Activated CD4-positive, alpha-beta memory T cell treated with anti-CD3 and anti-CD28 coated beads for 36 hours (primary cell): ENCODE data around the gene TP63. TPM values are rescaled to one million over a fixed set of nuclear protein-coding genes. Genes with fewer than 3 reads are reported as not detected.
"Not testable (repeated sequence)": the region's sequence is repeated elsewhere in the genome, so short reads cannot be mapped to it uniquely, and the experiment has no call there.

Source experiments
- CTCF ChIA-PET: fragments of 350-600 bp; sonication (Branson Sonifier 250); formaldehyde crosslinking; loops from one replicate; lab custom pipeline; 2021; ENCODE audit warnings: antibody characterized with exemption, inconsistent platforms; lab: Charles Lee
- POLR2A ChIA-PET: fragments of 350-600 bp; sonication (Branson Sonifier 250); formaldehyde crosslinking; loops from one replicate; lab custom pipeline; 2021; ENCODE audit warnings: antibody characterized with exemption; lab: Charles Lee
- DNase-seq: peaks from one replicate; pipeline ENCODE4 v3.0.0-alpha.2; 2020
- H3K27ac Mint-ChIP-seq: one replicate; pipeline ENCODE4 v1.8.0; 2021; ENCODE audit warnings: mixed read lengths
- H3K27me3 Mint-ChIP-seq: one replicate; pipeline ENCODE4 v1.8.0; 2021; ENCODE audit warnings: mixed read lengths
- H3K36me3 Mint-ChIP-seq: one replicate; pipeline ENCODE4 v1.8.0; 2021; ENCODE audit warnings: mixed read lengths
- H3K4me1 Mint-ChIP-seq: one replicate; pipeline ENCODE4 v1.8.0; 2021; ENCODE audit warnings: low read depth, mixed read lengths
- H3K4me3 Mint-ChIP-seq: one replicate; pipeline ENCODE4 v1.8.0; 2021; ENCODE audit warnings: mild to moderate bottlenecking, mixed read lengths
- H3K9me3 Mint-ChIP-seq: one replicate; pipeline ENCODE4 v1.8.0; 2021; ENCODE audit warnings: mixed read lengths
- intact Hi-C: fragments of 100-400 bp; cut with micrococcal nuclease; formaldehyde crosslinking; loops from one replicate; pipeline ENCODE4 v1.15.1; 2023
- total RNA-seq, 2 experiments: library from RNA; stranded (reverse); gene quantifications; one replicate each; pipeline ENCODE4 v1.2.3, GENCODE V29; 2021

Gene TP63
- total RNA-seq, 2 experiments from 2014 or later = 0.52 to 0.94 TPM

DNA sequence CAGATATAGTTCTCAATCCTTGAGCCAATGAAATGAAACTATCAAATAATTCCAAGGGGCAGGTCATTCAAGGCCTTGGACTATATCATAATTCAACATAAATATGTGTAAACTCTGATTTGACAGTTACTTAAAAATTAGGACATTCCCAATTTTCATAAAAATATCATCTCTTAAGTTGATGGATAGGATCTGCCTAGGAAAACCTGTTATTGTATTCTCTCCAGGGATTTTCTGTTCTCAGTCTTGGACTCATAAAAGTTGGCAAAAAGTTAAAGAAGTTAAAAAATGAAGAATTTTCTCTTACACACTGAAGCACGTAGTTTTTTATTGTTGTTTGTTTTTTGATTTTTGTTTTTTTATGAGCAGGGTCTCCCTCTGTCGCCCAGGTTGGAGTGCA, 109.0 kb downstream of the TP63 start:
- Mint-ChIP-seq H3K4me3 (no peak overlapping the region), H3K9me3 (peaks cover 10% of the 10 kb centered on the region), H3K27ac (no peak overlapping the region), H3K36me3 (peaks cover 2% of the 10 kb centered on the region), H3K4me1 (no peaks in the 10 kb centered on the region), H3K27me3 (no peaks in the 10 kb centered on the region)
- no peak for DNase-seq
- ChIA-PET POLR2A (no interaction called here), CTCF (interaction anchor here (0.6 kb wide), 1 partner anchor 230 kb away, joined by 4 read pairs; no protein-coding TSS in a partner anchor)
- intact Hi-C loops = no loop called here

DNA sequence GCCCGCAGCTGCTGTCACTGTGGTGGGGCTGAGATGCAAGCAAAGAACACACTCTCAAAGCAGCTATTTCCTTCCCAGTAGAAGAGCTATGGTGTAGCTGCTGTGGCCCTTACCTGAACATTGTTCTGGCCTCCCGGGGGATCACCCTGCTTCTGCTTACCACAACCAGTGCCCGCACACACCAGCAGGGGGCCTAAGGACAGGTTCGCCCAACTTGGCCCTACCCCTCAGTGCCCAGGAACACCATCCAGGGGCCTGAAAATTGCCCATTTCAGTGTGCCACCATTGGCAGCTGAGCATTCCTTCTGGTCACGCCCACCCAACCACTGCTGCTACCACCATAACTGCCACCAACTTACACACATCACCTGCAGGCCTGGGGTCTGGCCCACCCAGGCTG, 113.0 kb downstream of the TP63 start:
- H3K36me3 Mint-ChIP-seq = peaks cover 2% of the 10 kb centered on the region
- no peak overlapping the region for H3K27ac Mint-ChIP-seq
- H3K27me3 Mint-ChIP-seq = no peaks in the 10 kb centered on the region
- ChIA-PET POLR2A (no interaction called here), CTCF (interaction anchor here (1.1 kb wide), 1 partner anchor 56 kb away, joined by 3 read pairs; no protein-coding TSS in a partner anchor)
- intact Hi-C loops = no loop called here
- no peak for DNase-seq
- no peak overlapping the region for H3K4me3 Mint-ChIP-seq
- peaks cover 21% of the 10 kb centered on the region for H3K9me3 Mint-ChIP-seq
- no peaks in the 10 kb centered on the region for H3K4me1 Mint-ChIP-seq

DNA sequence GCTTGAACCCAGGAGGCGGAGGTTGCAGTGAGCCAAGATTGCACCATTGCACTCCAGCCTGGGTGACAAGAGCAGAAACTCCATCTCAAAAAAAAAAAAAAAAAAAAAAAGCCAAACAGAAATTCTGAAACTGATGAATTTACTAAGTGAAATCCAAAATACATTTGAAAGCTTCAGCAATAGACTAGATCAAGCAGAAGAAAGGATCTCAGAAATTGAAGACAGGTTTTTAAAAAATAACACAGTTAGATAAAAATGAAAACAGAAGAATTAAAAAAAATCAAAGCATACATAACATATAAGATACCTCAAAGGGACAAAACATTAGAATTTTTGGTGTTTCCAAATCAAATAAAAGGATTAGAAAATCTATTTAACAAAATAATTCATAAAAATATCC, 114.4 kb downstream of the TP63 start:
- peaks cover 2% of the 10 kb centered on the region for H3K36me3 Mint-ChIP-seq

DNA sequence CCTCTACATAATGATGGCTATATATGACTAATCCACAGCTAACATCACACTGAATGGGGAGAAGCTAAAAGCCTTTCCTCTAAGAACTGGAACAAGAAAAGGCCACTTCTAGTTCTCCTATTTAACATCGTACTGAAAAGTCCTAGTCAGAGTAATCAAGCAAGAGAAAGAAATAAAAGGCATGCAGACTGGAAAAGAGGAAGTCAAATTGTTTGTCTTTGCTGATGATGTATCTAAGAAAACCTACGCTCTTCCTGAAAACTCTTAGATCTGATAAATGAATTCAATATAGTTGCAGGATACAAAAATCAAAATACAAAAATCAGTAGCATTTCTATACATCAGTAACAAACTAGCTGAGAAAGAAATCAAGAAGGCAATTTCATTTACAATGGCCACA, 116.9 kb downstream of the TP63 start:
- H3K4me3 Mint-ChIP-seq = no peak overlapping the region
- H3K9me3 Mint-ChIP-seq = peaks cover 24% of the 10 kb centered on the region
- intact Hi-C loops = no loop called here
- no peaks in the 10 kb centered on the region for H3K4me1 Mint-ChIP-seq
- H3K36me3 Mint-ChIP-seq = peaks cover 2% of the 10 kb centered on the region
- ChIA-PET CTCF (interaction anchor here (0.6 kb wide), 1 partner anchor 999 kb away, joined by 3 read pairs; no protein-coding TSS in a partner anchor), POLR2A (no interaction called here)
- no peak for DNase-seq
- H3K27me3 Mint-ChIP-seq = no peaks in the 10 kb centered on the region
- H3K27ac Mint-ChIP-seq = no peak overlapping the region

More for the DNA sequence above, 114.4 kb downstream of the TP63 start:
- Mint-ChIP-seq H3K27me3 (no peaks in the 10 kb centered on the region), H3K27ac (no peak overlapping the region), H3K9me3 (peaks cover 21% of the 10 kb centered on the region), H3K4me3 (no peak overlapping the region), H3K4me1 (no peaks in the 10 kb centered on the region)
- intact Hi-C loops = no loop called here
- POLR2A ChIA-PET = no interaction called here
- DNase-seq = no peak
- CTCF ChIA-PET = no interaction called here

DNA sequence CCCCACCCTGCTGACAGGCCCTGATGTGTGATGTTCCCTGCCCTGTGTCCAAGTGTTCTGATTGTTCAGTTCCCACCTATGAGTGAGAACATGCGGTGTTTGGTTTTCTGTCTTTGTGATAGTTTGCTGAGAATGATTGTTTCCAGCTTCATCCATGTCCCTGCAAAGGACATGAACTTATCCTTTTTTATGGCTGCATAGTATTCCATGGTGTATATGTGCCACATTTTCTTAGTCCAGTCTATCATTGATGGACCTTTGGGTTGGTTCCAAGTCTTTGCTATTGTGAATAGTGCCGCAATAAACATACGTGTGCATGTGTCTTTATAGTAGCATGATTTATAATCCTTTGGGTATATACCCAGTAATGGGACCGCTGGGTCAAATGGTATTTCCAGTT, 119.8 kb downstream of the TP63 start:
- CTCF ChIA-PET, H3K4me3 Mint-ChIP-seq, H3K9me3 Mint-ChIP-seq, POLR2A ChIA-PET, intact Hi-C loops, H3K36me3 Mint-ChIP-seq, DNase-seq, H3K27me3 Mint-ChIP-seq, H3K4me1 Mint-ChIP-seq, H3K27ac Mint-ChIP-seq: not testable (repeated sequence)

DNA sequence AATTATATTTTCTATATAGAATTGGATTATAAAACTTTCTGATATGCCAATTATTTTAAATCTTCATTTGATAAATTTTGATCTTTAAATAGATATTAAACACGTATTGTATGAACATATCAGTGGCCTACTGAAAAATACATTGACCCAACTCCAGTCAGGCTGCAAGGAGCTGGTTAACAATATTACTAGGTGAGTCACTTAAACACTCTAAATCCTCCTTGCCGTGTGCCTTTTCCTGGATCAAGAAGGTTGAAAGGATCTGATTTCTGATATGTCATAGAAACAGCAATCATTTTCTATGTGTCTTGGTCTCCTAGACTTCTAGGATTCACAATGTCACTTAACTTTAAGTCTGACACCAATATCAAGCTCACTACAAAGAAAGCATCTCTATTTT, 123.2 kb downstream of the TP63 start:
- peaks cover 3% of the 10 kb centered on the region for H3K9me3 Mint-ChIP-seq
- H3K27ac Mint-ChIP-seq = no peak overlapping the region
- intact Hi-C loops = no loop called here
- CTCF ChIA-PET = no interaction called here
- no peak overlapping the region for H3K4me3 Mint-ChIP-seq
- DNase-seq = no peak
- no peaks in the 10 kb centered on the region for H3K36me3 Mint-ChIP-seq
- H3K4me1 Mint-ChIP-seq = no peaks in the 10 kb centered on the region
- no peaks in the 10 kb centered on the region for H3K27me3 Mint-ChIP-seq
- POLR2A ChIA-PET = no interaction called here

DNA sequence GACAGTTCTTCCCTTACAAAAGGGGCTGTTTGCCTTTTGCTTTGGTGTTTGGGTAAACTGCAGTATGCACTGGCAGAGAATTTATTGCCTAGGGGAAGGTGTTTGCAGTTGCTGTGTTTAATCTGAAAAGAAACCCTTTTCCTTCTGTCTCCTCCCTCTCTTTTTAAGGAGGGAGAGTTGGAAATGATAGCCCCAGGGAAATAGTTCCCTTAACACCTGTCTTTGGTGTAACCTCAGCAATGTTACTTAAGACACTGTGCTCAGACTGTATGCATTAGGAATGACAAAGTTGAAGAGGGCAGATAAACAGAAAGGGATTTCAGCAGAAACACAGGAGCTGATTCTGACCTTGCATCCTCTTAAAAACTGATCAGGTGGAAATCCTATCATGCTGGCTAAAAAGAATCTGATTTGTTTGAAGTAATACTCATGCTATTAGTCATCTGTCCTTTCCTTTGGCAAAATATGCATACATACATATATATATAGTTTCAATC, 125.4 kb downstream of the TP63 start:
- Mint-ChIP-seq H3K4me1 (no peaks in the 10 kb centered on the region), H3K36me3 (no peaks in the 10 kb centered on the region), H3K27me3 (no peaks in the 10 kb centered on the region), H3K9me3 (no peaks in the 10 kb centered on the region), H3K4me3 (no peak overlapping the region), H3K27ac (no peak overlapping the region)
- ChIA-PET CTCF (no interaction called here), POLR2A (no interaction called here)
- intact Hi-C loops = no loop called here
- DNase-seq = no peak

DNA sequence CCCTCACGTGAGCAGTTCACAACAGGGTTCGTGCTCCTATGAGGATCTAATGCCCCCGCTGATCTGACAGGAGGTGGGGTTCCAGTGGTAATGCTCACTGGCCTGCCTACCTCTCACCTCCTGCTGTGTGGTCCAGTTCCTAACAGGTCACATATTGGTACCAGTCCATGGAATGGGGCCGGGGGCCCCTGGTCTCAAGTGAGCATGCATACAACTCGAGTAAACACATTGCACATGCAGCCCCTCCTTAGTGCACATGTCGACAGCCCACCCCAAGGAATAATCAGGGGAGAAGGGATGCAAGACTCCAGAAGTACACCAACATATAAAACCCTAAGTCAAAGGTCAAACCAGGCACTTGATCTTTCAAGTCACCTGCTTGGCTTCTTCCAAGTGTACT, 127.0 kb downstream of the TP63 start:
- Mint-ChIP-seq H3K4me1 (no peaks in the 10 kb centered on the region), H3K9me3 (no peaks in the 10 kb centered on the region), H3K27me3 (no peaks in the 10 kb centered on the region), H3K36me3 (no peaks in the 10 kb centered on the region), H3K27ac (no peak overlapping the region), H3K4me3 (no peak overlapping the region)
- POLR2A ChIA-PET = no interaction called here
- intact Hi-C loops = no loop called here
- CTCF ChIA-PET = no interaction called here
- DNase-seq = no peak

DNA sequence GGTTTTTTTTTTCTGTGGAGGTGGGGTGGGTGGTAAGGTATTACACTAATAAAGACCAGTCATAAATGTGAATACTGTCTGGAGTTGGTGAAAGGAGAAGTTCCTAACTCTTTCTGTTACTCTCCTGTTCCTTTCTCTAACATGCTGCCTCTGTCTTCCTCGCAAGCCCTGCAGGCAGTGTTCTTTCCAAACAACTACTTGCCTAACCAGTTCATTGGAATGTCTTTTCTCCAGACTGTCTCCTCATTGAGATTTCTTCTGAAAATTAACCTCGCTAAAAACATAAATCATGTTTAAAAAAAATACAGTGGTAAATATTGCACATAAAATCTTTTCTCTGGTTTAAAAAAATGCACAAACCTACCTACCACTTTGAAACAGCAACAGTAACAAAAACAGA, 135.2 kb downstream of the TP63 start:
- no peak overlapping the region for H3K4me3 Mint-ChIP-seq
- H3K4me1 Mint-ChIP-seq = no peaks in the 10 kb centered on the region
- H3K9me3 Mint-ChIP-seq = no peaks in the 10 kb centered on the region
- no peak for DNase-seq
- intact Hi-C loops = no loop called here
- H3K27me3 Mint-ChIP-seq = no peaks in the 10 kb centered on the region
- no peak overlapping the region for H3K27ac Mint-ChIP-seq
- H3K36me3 Mint-ChIP-seq = no peaks in the 10 kb centered on the region
- ChIA-PET POLR2A (no interaction called here), CTCF (no interaction called here)

DNA sequence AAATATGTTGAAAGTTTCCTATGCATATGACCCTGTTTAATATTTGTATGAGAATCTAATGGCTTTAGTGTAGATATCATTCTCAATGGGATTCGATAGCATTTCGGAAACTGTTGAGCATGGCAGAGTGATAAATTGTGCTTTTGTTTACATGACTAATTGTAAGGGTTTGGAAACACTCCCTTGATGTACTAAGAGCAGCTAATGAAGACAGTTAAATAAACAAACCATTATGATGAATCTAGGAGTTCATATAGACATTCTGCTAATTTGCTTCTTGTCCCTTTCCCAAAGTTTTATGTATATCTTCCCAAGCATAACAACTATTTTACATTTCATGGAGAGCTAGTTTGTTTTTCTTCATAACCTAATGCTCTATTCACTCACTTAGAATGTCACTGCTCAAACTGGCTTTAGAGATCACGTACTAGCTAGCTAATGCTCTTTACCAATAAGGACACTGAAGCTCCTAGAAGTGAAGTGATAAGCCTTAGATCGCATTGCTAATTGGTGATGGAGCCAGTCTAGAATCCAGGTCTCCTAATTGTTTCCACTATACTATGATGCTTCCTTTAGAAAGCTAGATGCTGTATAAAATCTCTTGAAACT, 140.8 kb downstream of the TP63 start:
- Mint-ChIP-seq H3K27ac (no peak overlapping the region), H3K4me1 (no peaks in the 10 kb centered on the region), H3K9me3 (no peaks in the 10 kb centered on the region), H3K27me3 (no peaks in the 10 kb centered on the region), H3K36me3 (no peaks in the 10 kb centered on the region), H3K4me3 (no peak overlapping the region)
- intact Hi-C loops = no loop called here
- CTCF ChIA-PET = no interaction called here
- POLR2A ChIA-PET = no interaction called here
- no peak for DNase-seq

DNA sequence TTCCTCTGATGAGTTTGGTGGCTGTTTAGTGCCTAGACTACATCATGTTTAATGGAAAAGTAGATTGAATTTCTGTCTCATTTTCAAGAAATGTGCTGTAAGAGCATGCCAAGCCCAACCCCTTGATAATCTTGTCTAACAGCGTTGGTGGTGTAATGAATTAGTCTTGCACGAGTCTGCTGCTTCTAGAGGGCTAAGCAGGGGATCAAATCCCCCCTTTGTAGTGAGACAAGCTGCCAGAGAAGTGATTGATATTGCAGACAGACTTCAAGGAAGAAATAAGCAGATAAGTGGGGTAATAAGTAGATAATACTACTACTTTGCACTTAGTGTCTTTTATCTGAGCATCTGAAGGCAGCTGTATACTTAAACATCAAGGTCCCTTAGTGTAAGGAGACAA, 141.4 kb downstream of the TP63 start:
- ChIA-PET CTCF (no interaction called here), POLR2A (no interaction called here)
- Mint-ChIP-seq H3K9me3 (no peaks in the 10 kb centered on the region), H3K27me3 (no peaks in the 10 kb centered on the region), H3K36me3 (no peaks in the 10 kb centered on the region), H3K4me3 (no peak overlapping the region), H3K4me1 (no peaks in the 10 kb centered on the region), H3K27ac (no peak overlapping the region)
- intact Hi-C loops = no loop called here
- no peak for DNase-seq

DNA sequence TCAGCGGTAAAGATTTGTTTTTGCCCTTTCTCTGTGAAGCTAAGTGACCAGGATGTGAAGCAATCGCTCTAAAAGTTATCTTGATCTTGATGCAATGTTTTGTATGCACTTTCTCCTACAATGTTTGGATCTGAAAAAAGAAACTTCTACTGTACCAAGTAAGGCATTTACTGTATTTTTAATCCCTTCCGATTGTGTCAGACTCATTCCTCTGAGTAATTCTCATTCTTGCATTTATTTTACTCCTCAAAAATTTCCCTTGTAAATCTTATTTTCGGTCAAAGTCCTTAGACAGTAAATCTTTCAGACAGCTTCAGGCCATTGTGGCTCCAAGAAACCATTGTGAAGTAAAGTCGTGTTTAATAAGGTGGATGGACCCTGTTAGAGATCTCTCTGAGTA, 141.9 kb downstream of the TP63 start:
- Mint-ChIP-seq H3K27me3 (no peaks in the 10 kb centered on the region), H3K4me3 (no peak overlapping the region), H3K4me1 (no peaks in the 10 kb centered on the region), H3K36me3 (no peaks in the 10 kb centered on the region), H3K9me3 (no peaks in the 10 kb centered on the region), H3K27ac (no peak overlapping the region)
- no peak for DNase-seq
- ChIA-PET CTCF (interaction anchor here (0.7 kb wide), 1 partner anchor 9 kb away, joined by 4 read pairs; no protein-coding TSS in a partner anchor), POLR2A (no interaction called here)
- intact Hi-C loops = no loop called here

DNA sequence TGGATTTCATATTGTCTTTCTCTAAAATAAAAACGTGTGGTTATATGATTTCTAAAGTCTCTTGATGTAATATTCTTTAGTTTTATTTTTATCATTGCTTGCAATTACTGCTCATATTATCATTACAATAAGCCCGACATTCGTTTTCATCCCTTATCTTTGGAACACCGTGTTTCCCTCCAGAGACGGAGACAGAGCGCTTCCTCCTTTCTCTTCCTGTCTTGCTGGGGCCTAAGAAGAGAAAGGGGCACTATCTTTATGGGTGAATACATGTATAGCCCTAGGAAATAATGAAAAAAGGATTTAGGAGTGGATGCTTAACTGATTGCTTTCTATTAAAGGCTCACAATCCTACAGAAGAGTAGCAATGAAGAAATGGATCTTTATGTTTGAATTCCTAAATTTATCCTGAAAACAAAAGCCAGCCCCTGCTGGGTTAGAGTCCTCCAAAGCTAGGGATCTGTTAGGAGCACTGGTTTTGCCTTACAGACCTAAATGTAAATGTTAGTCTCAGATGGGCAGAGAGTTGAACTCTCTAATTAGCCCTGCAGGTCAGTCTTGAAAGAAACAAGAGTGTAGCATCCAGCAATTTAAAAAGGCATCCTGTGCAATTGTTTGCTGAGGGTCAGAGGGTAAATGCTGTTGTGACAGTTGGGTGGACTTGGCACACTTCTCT, 145.1 kb downstream of the TP63 start:
- intact Hi-C loops = no loop called here
- Mint-ChIP-seq H3K4me3 (no peak overlapping the region), H3K4me1 (peaks cover 2% of the 10 kb centered on the region), H3K27ac (no peak overlapping the region), H3K27me3 (no peaks in the 10 kb centered on the region), H3K36me3 (no peaks in the 10 kb centered on the region), H3K9me3 (no peaks in the 10 kb centered on the region)
- ChIA-PET POLR2A (no interaction called here), CTCF (no interaction called here)
- no peak for DNase-seq
